Measurements from ENCODE around the gene MAMLD1. TPM values are rescaled to one million over a fixed set of nuclear protein-coding genes. Genes with fewer than 3 reads are reported as not detected.

The MAMLD1 gene
- total RNA-seq, 1 experiment from 2014 or later, result 0.48 TPM

DNA sequence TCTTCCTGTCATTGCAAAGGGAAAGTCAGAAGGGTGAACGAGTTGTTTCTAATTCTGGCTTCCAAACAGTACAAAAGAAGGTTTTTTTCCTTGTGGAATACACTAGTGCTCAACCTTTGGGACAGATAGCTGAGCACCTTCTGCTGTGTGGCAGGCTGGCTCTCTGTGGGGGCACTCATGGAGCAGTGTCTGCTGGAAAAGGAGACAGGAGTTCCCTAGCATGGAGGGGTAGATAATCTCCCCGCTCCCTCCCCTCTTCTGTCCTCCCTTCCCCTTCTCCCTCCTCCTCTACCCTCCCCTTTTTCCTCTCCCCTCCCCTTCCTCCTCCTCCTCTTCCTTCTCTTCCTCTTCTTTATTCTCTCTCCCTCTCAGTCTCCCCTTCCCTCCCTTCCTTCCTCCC lies 142.9 kb downstream of the MAMLD1 start:
- WGBS (ENCODE audit: extremely low coverage, insufficient read length, low lambda C conversion rate), result no CpG with 5 or more reads among the region's 2 CpGs
- Mint-ChIP-seq H3K9me3 (peaks cover 55 to 63% of the 10 kb centered on the region in 2 experiments), H3K27me3 (ENCODE audit: low read depth) (no peaks in the 10 kb centered on the region; the same call in 1 of the 2 replicates), H3K36me3 (ENCODE audit: insufficient read depth in 1 of 3, low read depth in 3 of 3) (peaks cover 0 to 3% (median 0%) of the 10 kb centered on the region in 3 experiments; a peak in 2 of 7 replicates), H3K4me3 (peak overlapping the region; percentile 41 to 66; a peak in 4 of 5 replicates), H3K4me1 (peaks cover 42 to 47% of the 10 kb centered on the region in 2 experiments), H3K27ac (peak overlapping the region; percentile 85 to 99 (median 92))
- no peak overlapping the region for H3K18ac ChIP-seq (ENCODE audit: insufficient read length, low read depth, low read length)
- no peak overlapping the region for H4K5ac ChIP-seq (ENCODE audit: insufficient read length, low read depth, low read length)
- H3K56ac ChIP-seq (ENCODE audit: insufficient read length, low read depth, low read length), result no peak overlapping the region
- H2BK15ac ChIP-seq (ENCODE audit: low read depth, low read length), result no peak overlapping the region
- H4K8ac ChIP-seq (replicated peaks; ENCODE audit: insufficient read length, low read depth, low read length), result no peak overlapping the region
- H3K79me1 ChIP-seq (ENCODE audit: insufficient read depth, low read depth, low read length, poor library complexity, severe bottlenecking), result no peaks in the 10 kb centered on the region
- H3K4me1 ChIP-seq (ENCODE audit: insufficient read depth, low read length), result peaks cover 19% of the 10 kb centered on the region; the same call in 1 of the 2 replicates
- no peaks in the 10 kb centered on the region for H3K79me2 ChIP-seq (ENCODE audit: insufficient read depth, low read length)
- no peak overlapping the region for H2AK5ac ChIP-seq (ENCODE audit: insufficient read length, low read length)
- DNase-seq, result no peak
- no peak overlapping the region for H2BK20ac ChIP-seq (ENCODE audit: low read depth, low read length, poor library complexity, severe bottlenecking)
- no peaks in the 10 kb centered on the region for H3K27me3 ChIP-seq (ENCODE audit: insufficient read depth, low read length)
- TF ChIP-seq, protein P1, sequence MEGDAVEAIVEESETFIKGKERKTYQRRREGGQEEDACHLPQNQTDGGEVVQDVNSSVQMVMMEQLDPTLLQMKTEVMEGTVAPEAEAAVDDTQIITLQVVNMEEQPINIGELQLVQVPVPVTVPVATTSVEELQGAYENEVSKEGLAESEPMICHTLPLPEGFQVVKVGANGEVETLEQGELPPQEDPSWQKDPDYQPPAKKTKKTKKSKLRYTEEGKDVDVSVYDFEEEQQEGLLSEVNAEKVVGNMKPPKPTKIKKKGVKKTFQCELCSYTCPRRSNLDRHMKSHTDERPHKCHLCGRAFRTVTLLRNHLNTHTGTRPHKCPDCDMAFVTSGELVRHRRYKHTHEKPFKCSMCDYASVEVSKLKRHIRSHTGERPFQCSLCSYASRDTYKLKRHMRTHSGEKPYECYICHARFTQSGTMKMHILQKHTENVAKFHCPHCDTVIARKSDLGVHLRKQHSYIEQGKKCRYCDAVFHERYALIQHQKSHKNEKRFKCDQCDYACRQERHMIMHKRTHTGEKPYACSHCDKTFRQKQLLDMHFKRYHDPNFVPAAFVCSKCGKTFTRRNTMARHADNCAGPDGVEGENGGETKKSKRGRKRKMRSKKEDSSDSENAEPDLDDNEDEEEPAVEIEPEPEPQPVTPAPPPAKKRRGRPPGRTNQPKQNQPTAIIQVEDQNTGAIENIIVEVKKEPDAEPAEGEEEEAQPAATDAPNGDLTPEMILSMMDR (conservative IDR thresholded peaks at IDR 0.05), result no peak
- H3T11ph ChIP-seq (ENCODE audit: low read length), result no peak overlapping the region
- no peak overlapping the region for H3K9ac ChIP-seq (ENCODE audit: extremely low read depth, insufficient read length, low read length)
- no peak overlapping the region for H2BK5ac ChIP-seq (ENCODE audit: insufficient read length, low read length)
- H3K23me2 ChIP-seq (ENCODE audit: insufficient read length, low read depth, low read length, poor library complexity, severe bottlenecking), result peaks cover 9% of the 10 kb centered on the region
- H3K27ac ChIP-seq (ENCODE audit: insufficient read length, low read depth, low read length), result peak overlapping the region; percentile 95
- no peaks in the 10 kb centered on the region for H4K20me1 ChIP-seq (ENCODE audit: control insufficient read depth, insufficient read depth, insufficient read length)
- peak overlapping the region; percentile 60 for H3K4me2 ChIP-seq (ENCODE audit: insufficient read depth, insufficient read length, low read length)
- no peak overlapping the region for H2BK120ac ChIP-seq (ENCODE audit: low read depth, low read length, poor library complexity, severe bottlenecking)
- H2AFZ ChIP-seq (ENCODE audit: low read length), result no peak overlapping the region
- no peak overlapping the region for H4K91ac ChIP-seq (ENCODE audit: insufficient read length, low read depth, low read length)
- H2BK12ac ChIP-seq (ENCODE audit: insufficient read length, low read depth, low read length), result no peak overlapping the region
- no peak overlapping the region for H3K23ac ChIP-seq (ENCODE audit: insufficient read length, low read depth, low read length)
- H3K4ac ChIP-seq (ENCODE audit: low read depth, low read length), result no peak overlapping the region
- H3K14ac ChIP-seq (ENCODE audit: insufficient read depth, low read length), result no peak overlapping the region
- H3K9me3 ChIP-seq (ENCODE audit: control insufficient read depth, low read depth, low read length), result no peaks in the 10 kb centered on the region
